ENCODE results near the gene TREML1. TPM values are rescaled to one million over a fixed set of nuclear protein-coding genes. Genes with fewer than 3 reads are reported as not detected.

Gene TREML1
- total RNA-seq, 4 donors from 2014 or later = not detected

- no peaks in the 10 kb centered on the region for H3K4me1 ChIP-seq
- no peaks in the 10 kb centered on the region for H3K27me3 ChIP-seq
- intact Hi-C loops (cut with DNase I) = no loop called here
- H3K36me3 ChIP-seq = no peaks in the 10 kb centered on the region
- no peaks in the 10 kb centered on the region for H3K9me3 ChIP-seq
- WGBS, 2 donors = 36 to 42% methylated on average over 2 of the region's 2 CpGs
- TF ChIP-seq CTCF (IDR thresholded peaks at IDR 0.05) (no peak), POLR2A (IDR thresholded peaks at IDR 0.05) (no peak)
- DNase-seq = no peak
- no peak overlapping the region for H3K4me3 ChIP-seq
- no peak overlapping the region for H3K27ac ChIP-seq
Measured at GRCh38 chr6:41132254-41132653, 21.9 kb downstream of the TREML1 start.

- Histone ChIP-seq H3K9me3 (no peaks in the 10 kb centered on the region), H3K27ac (no peak overlapping the region), H3K36me3 (peaks cover 0 to 13% (median 0%) of the 10 kb centered on the region in 3 donors), H3K4me1 (no peaks in the 10 kb centered on the region), H3K4me3 (no peak overlapping the region), H3K27me3 (no peaks in the 10 kb centered on the region)
- 85 to 90% methylated on average over 3 of the region's 3 CpGs for WGBS, 2 donors
- TF ChIP-seq CTCF (IDR thresholded peaks at IDR 0.05) = no peak
- no peak for TF ChIP-seq POLR2A (IDR thresholded peaks at IDR 0.05)
- no peak for DNase-seq
- intact Hi-C loops (cut with DNase I) = no loop called here
Measured at GRCh38 chr6:41125282-41125681, 28.9 kb downstream of the TREML1 start.

GRCh38 chr6:41122918-41123317 is 31.2 kb downstream of the TREML1 start:
- no peak overlapping the region for H3K27ac ChIP-seq
- TF ChIP-seq CTCF (IDR thresholded peaks at IDR 0.05) (no peak), POLR2A (IDR thresholded peaks at IDR 0.05) (no peak)
- H3K36me3 ChIP-seq = peaks cover 0 to 13% (median 0%) of the 10 kb centered on the region in 3 donors
- no peaks in the 10 kb centered on the region for H3K9me3 ChIP-seq
- H3K27me3 ChIP-seq = no peaks in the 10 kb centered on the region
- 91 to 100% methylated on average over 1 of the region's 1 CpG for WGBS, 2 donors
- intact Hi-C loops (cut with DNase I) = no loop called here
- no peaks in the 10 kb centered on the region for H3K4me1 ChIP-seq
- no peak for DNase-seq
- H3K4me3 ChIP-seq = no peak overlapping the region

- no peak overlapping the region for H3K27ac ChIP-seq
- no peaks in the 10 kb centered on the region for H3K27me3 ChIP-seq
- H3K9me3 ChIP-seq = no peaks in the 10 kb centered on the region
- intact Hi-C loops (cut with DNase I) = no loop called here
- DNase-seq = no peak
- H3K4me1 ChIP-seq = no peaks in the 10 kb centered on the region
- WGBS, 2 donors = 100% methylated on average over 1 of the region's 1 CpG
- no peak for TF ChIP-seq CTCF (IDR thresholded peaks at IDR 0.05)
- TF ChIP-seq POLR2A (IDR thresholded peaks at IDR 0.05) = no peak
- H3K36me3 ChIP-seq = peaks cover 0 to 13% (median 0%) of the 10 kb centered on the region in 3 donors
- no peak overlapping the region for H3K4me3 ChIP-seq
Measured at GRCh38 chr6:41122373-41122772, 31.8 kb downstream of the TREML1 start.

- no peaks in the 10 kb centered on the region for H3K4me1 ChIP-seq
- H3K27me3 ChIP-seq = no peaks in the 10 kb centered on the region
- peaks cover 0 to 13% (median 0%) of the 10 kb centered on the region in 3 donors for H3K36me3 ChIP-seq
- intact Hi-C loops (cut with DNase I) = no loop called here
- no peak for TF ChIP-seq CTCF (IDR thresholded peaks at IDR 0.05)
- no peak for TF ChIP-seq POLR2A (IDR thresholded peaks at IDR 0.05)
- H3K27ac ChIP-seq = no peak overlapping the region
- H3K9me3 ChIP-seq = no peaks in the 10 kb centered on the region
- 47 to 79% methylated on average over 1 of the region's 1 CpG for WGBS, 2 donors
- no peak for DNase-seq
- H3K4me3 ChIP-seq = no peak overlapping the region
Measured at GRCh38 chr6:41120058-41120457, 34.1 kb downstream of the TREML1 start.

All from esophagus squamous epithelium (tissue), 5 donors.